SU-DHL-6 (cell line): ENCODE results near the gene LRP2BP.

Experiments
- H2AFZ ChIP-seq: fragments of 200-600 bp; sonication (generic); 2 replicates; pipeline ENCODE4 v1.6.1; 2014; ENCODE audit warnings: low read depth, mild to moderate bottlenecking, moderate library complexity, mixed read lengths, antibody characterized with exemption, low read length; ENCODE audit not compliant: severe bottlenecking
- H3F3A ChIP-seq: fragments of 200-600 bp; shearing (Covaris generic); 2 replicates; pipeline ENCODE4 v1.6.0; 2016; ENCODE audit warnings: antibody characterized with exemption, mild to moderate bottlenecking; ENCODE audit not compliant: insufficient read depth
- H3K27ac ChIP-seq: fragments of 200-600 bp; sonication (generic); 2 replicates; pipeline ENCODE4 v1.5.1; 2016; ENCODE audit warnings: low read depth, mild to moderate bottlenecking, low read length, moderate library complexity, mixed read lengths
- H3K27me3 ChIP-seq: fragments of 200-600 bp; sonication (generic), shearing (Covaris generic); 2 replicates; pipeline ENCODE4 v1.6.0; 2014; ENCODE audit warnings: mild to moderate bottlenecking, low read length
- H3K36me3 ChIP-seq: fragments of 200-600 bp; sonication (generic); 2 replicates; pipeline ENCODE4 v1.6.1; 2014; ENCODE audit warnings: mild to moderate bottlenecking, low read length, mixed read lengths
- H3K4me2 ChIP-seq: fragments of 300-600, 200-600 bp; shearing (Covaris generic), sonication (generic); 2 replicates; pipeline ENCODE4 v1.6.0; 2014; ENCODE audit warnings: low read length, low read depth, mild to moderate bottlenecking; ENCODE audit not compliant: poor library complexity, severe bottlenecking
- H3K4me3 ChIP-seq: fragments of 200-600 bp; sonication (generic); 2 replicates; pipeline ENCODE4 v1.5.1; 2014; ENCODE audit warnings: antibody characterized with exemption, low read length, mild to moderate bottlenecking, mixed read lengths; ENCODE audit not compliant: insufficient read depth, poor library complexity, severe bottlenecking
- H3K79me2 ChIP-seq: fragments of 200-600 bp; sonication (generic); 2 replicates; pipeline ENCODE4 v1.6.1; 2014; ENCODE audit warnings: mild to moderate bottlenecking, low read length, moderate library complexity; ENCODE audit not compliant: insufficient read depth
- H3K9ac ChIP-seq: fragments of 200-600 bp; sonication (generic); 2 replicates; pipeline ENCODE4 v1.7.0; 2014; ENCODE audit warnings: mild to moderate bottlenecking, low read length
- H3K9me2 ChIP-seq: fragments of 200-600 bp; sonication (generic); replicated peaks from 2 replicates; pipeline ENCODE4 v1.6.1; 2014; ENCODE audit warnings: low read length; ENCODE audit not compliant: insufficient read depth
- H3K9me3 ChIP-seq: fragments of 200-600 bp; sonication (generic); 2 replicates; pipeline ENCODE4 v1.6.1; 2014; ENCODE audit warnings: low read length, mixed read lengths; ENCODE audit not compliant: insufficient read depth
- H4K20me1 ChIP-seq: fragments of 200-600 bp; sonication (generic); 2 replicates; pipeline ENCODE4 v1.6.1; 2014; ENCODE audit warnings: low read depth, mild to moderate bottlenecking, antibody characterized with exemption, low read length, moderate library complexity, mixed read lengths
- CTCF ChIP-seq: fragments of 200-600 bp; sonication (generic); IDR thresholded peaks from one replicate; pipeline ENCODE4 v1.5.1; 2017; ENCODE audit warnings: antibody characterized with exemption, mild to moderate bottlenecking, low read length, moderate library complexity; ENCODE audit not compliant: insufficient read depth, poor library complexity, severe bottlenecking
- EZH2phosphoT487 ChIP-seq: fragments of 200-600 bp; sonication (generic), shearing (Covaris generic); conservative IDR thresholded peaks from 2 replicates; pipeline ENCODE4 v1.6.1; 2018; ENCODE audit warnings: mild to moderate bottlenecking, antibody characterized with exemption, low read length, moderate library complexity, mixed read lengths

The LRP2BP gene

GRCh38 chr4:185341841-185342240 is 53.9 kb downstream of the LRP2BP start:
- H3K4me2 ChIP-seq: no peak overlapping the region
- no peak overlapping the region for H2AFZ ChIP-seq
- no peaks in the 10 kb centered on the region for H3K27me3 ChIP-seq
- no peak overlapping the region for H3K9ac ChIP-seq
- no peaks in the 10 kb centered on the region for H3K79me2 ChIP-seq
- no peaks in the 10 kb centered on the region for H3K9me2 ChIP-seq
- H4K20me1 ChIP-seq: no peaks in the 10 kb centered on the region
- no peak overlapping the region for H3K4me3 ChIP-seq
- TF ChIP-seq CTCF: no peak
- no peak for TF ChIP-seq EZH2phosphoT487
- H3K27ac ChIP-seq: no peak overlapping the region
- H3K36me3 ChIP-seq: peaks cover 13% of the 10 kb centered on the region
- no peaks in the 10 kb centered on the region for H3K9me3 ChIP-seq
- no peaks in the 10 kb centered on the region for H3F3A ChIP-seq

GRCh38 chr4:185341377-185341776 is 54.3 kb downstream of the LRP2BP start:
- Histone ChIP-seq H3F3A (no peaks in the 10 kb centered on the region), H2AFZ (no peak overlapping the region), H3K36me3 (peaks cover 13% of the 10 kb centered on the region), H3K9me2 (no peaks in the 10 kb centered on the region), H3K9ac (no peak overlapping the region), H3K27ac (no peak overlapping the region), H3K4me2 (no peak overlapping the region), H3K4me3 (no peak overlapping the region), H4K20me1 (no peaks in the 10 kb centered on the region), H3K79me2 (no peaks in the 10 kb centered on the region), H3K9me3 (no peaks in the 10 kb centered on the region), H3K27me3 (no peaks in the 10 kb centered on the region)
- TF ChIP-seq CTCF (no peak), EZH2phosphoT487 (no peak)

- Histone ChIP-seq H3K9me3 (no peaks in the 10 kb centered on the region), H3K36me3 (peaks cover 13% of the 10 kb centered on the region), H3K4me2 (no peak overlapping the region), H3F3A (no peaks in the 10 kb centered on the region), H3K4me3 (no peak overlapping the region), H2AFZ (no peak overlapping the region), H3K9ac (no peak overlapping the region), H3K79me2 (no peaks in the 10 kb centered on the region), H4K20me1 (no peaks in the 10 kb centered on the region), H3K27me3 (no peaks in the 10 kb centered on the region), H3K9me2 (no peaks in the 10 kb centered on the region), H3K27ac (no peak overlapping the region)
- TF ChIP-seq CTCF: no peak
- TF ChIP-seq EZH2phosphoT487: no peak
Measured at GRCh38 chr4:185339941-185340340, 55.8 kb downstream of the LRP2BP start.
